ENCODE measurements around the gene SLC38A10. TPM values are rescaled to one million over a fixed set of nuclear protein-coding genes. Genes with fewer than 3 reads are reported as not detected.

The SLC38A10 gene
- total and polyA plus RNA-seq, 2 experiments from 2014 or later = 58.6 to 133 TPM

- Histone ChIP-seq H3K9ac (peak overlapping the region; percentile 97), H3K4me3 (peak overlapping the region; percentile 85), H3K27me3 (replicated peaks; ENCODE audit: insufficient read depth) (no peaks in the 10 kb centered on the region), H3K79me2 (ENCODE audit: insufficient read depth) (peaks cover 73% of the 10 kb centered on the region), H3K36me3 (ENCODE audit: low read depth) (no peaks in the 10 kb centered on the region; the same call in 1 of the 2 replicates), H2AFZ (no peak overlapping the region), H3K4me1 (ENCODE audit: insufficient read depth) (no peaks in the 10 kb centered on the region), H3K9me2 (ENCODE audit: insufficient read depth) (no peaks in the 10 kb centered on the region), H3K4me2 (ENCODE audit: unreplicated experiment) (peak overlapping the region; percentile 99), H3F3A (ENCODE audit: insufficient read depth) (peaks cover 9% of the 10 kb centered on the region; the same call in 1 of the 2 replicates), H3K27ac (peak overlapping the region; percentile 92), H4K20me1 (ENCODE audit: insufficient read depth) (no peaks in the 10 kb centered on the region), H3K9me3 (ENCODE audit: low read depth) (no peaks in the 10 kb centered on the region)
- TF ChIP-seq EZH2phosphoT487 (IDR thresholded peaks at IDR 0.05; ENCODE audit: insufficient read depth, low read depth) = no peak
- TF ChIP-seq EZH2 (IDR thresholded peaks at IDR 0.05; ENCODE audit: insufficient read depth, poor library complexity, severe bottlenecking) = no peak
- DNase-seq = peak; percentile 29
- in situ Hi-C loops (cut with MboI) = no loop called here
- 37 to 63% methylated on average over 59 to 60 of the region's 60 CpGs for WGBS, 2 experiments (ENCODE audit: low coverage in 1 of 2, low lambda C conversion rate in 2 of 2, missing lambda C conversion rate in 2 of 2)
These were observed 45.8 kb upstream of the SLC38A10 start for GRCh38 chr17:81340607-81341515.

GRCh38 chr17:81339534-81340296 is 44.6 kb upstream of the SLC38A10 start:
- Histone ChIP-seq H3K4me1 (ENCODE audit: insufficient read depth) (no peaks in the 10 kb centered on the region), H2AFZ (no peak overlapping the region), H3K4me3 (no peak overlapping the region), H3F3A (ENCODE audit: insufficient read depth) (peaks cover 7% of the 10 kb centered on the region; the same call in 1 of the 2 replicates), H3K27me3 (replicated peaks; ENCODE audit: insufficient read depth) (no peaks in the 10 kb centered on the region), H3K27ac (no peak overlapping the region), H3K36me3 (ENCODE audit: low read depth) (no peaks in the 10 kb centered on the region; the same call in 1 of the 2 replicates), H3K79me2 (ENCODE audit: insufficient read depth) (peaks cover 67% of the 10 kb centered on the region), H3K9me3 (ENCODE audit: low read depth) (no peaks in the 10 kb centered on the region), H3K9ac (no peak overlapping the region), H3K9me2 (ENCODE audit: insufficient read depth) (no peaks in the 10 kb centered on the region), H4K20me1 (ENCODE audit: insufficient read depth) (no peaks in the 10 kb centered on the region), H3K4me2 (ENCODE audit: unreplicated experiment) (no peak overlapping the region)
- 93 to 96% methylated on average over 11 of the region's 11 CpGs for WGBS, 2 experiments (ENCODE audit: low coverage in 1 of 2, low lambda C conversion rate in 2 of 2, missing lambda C conversion rate in 2 of 2)
- in situ Hi-C loops (cut with MboI) = no loop called here
- no peak for DNase-seq
- TF ChIP-seq EZH2phosphoT487 (IDR thresholded peaks at IDR 0.05; ENCODE audit: insufficient read depth, low read depth) = no peak
- no peak for TF ChIP-seq EZH2 (IDR thresholded peaks at IDR 0.05; ENCODE audit: insufficient read depth, poor library complexity, severe bottlenecking)

- in situ Hi-C loops (cut with MboI) = no loop called here
- H3K36me3 ChIP-seq (ENCODE audit: low read depth) = no peaks in the 10 kb centered on the region; the same call in 1 of the 2 replicates
- no peak for TF ChIP-seq EZH2phosphoT487 (IDR thresholded peaks at IDR 0.05; ENCODE audit: insufficient read depth, low read depth)
- no peak for TF ChIP-seq EZH2 (IDR thresholded peaks at IDR 0.05; ENCODE audit: insufficient read depth, poor library complexity, severe bottlenecking)
These were observed 44.1 kb upstream of the SLC38A10 start for GRCh38 chr17:81339191-81339533.

More at GRCh38 chr17:81339191-81339533, 44.1 kb upstream of the SLC38A10 start:
- no peak overlapping the region for H3K9ac ChIP-seq
- no peaks in the 10 kb centered on the region for H3K9me3 ChIP-seq (ENCODE audit: low read depth)
- no peak overlapping the region for H2AFZ ChIP-seq
- no peak overlapping the region for H3K4me2 ChIP-seq (ENCODE audit: unreplicated experiment)
- no peaks in the 10 kb centered on the region for H4K20me1 ChIP-seq (ENCODE audit: insufficient read depth)
- no peak overlapping the region for H3K4me3 ChIP-seq
- peaks cover 61% of the 10 kb centered on the region for H3K79me2 ChIP-seq (ENCODE audit: insufficient read depth)
- no peak for DNase-seq
- peaks cover 1% of the 10 kb centered on the region; the same call in 1 of the 2 replicates for H3F3A ChIP-seq (ENCODE audit: insufficient read depth)
- H3K9me2 ChIP-seq (ENCODE audit: insufficient read depth) = no peaks in the 10 kb centered on the region
- no peaks in the 10 kb centered on the region for H3K27me3 ChIP-seq (replicated peaks; ENCODE audit: insufficient read depth)
- WGBS, 2 experiments (ENCODE audit: low coverage in 1 of 2, low lambda C conversion rate in 2 of 2, missing lambda C conversion rate in 2 of 2) = 90 to 98% methylated on average over 4 of the region's 4 CpGs
- no peaks in the 10 kb centered on the region for H3K4me1 ChIP-seq (ENCODE audit: insufficient read depth)
- H3K27ac ChIP-seq = no peak overlapping the region
